Muscle layer of duodenum (tissue), 2 donors: ENCODE data around the gene GPR35.

Source experiments
- H3K27ac ChIP-seq: one replicate; pipeline ENCODE4 v1.7.0; 2013; ENCODE audit warnings: mild to moderate bottlenecking, low read length
- H3K27me3 ChIP-seq: one replicate; pipeline ENCODE4 v1.7.0; 2013; ENCODE audit warnings: low read depth, mild to moderate bottlenecking, control low read depth, low read length
- H3K36me3 ChIP-seq, 2 donors: one replicate each; pipeline ENCODE4 v1.7.0; 2013; ENCODE audit warnings: low read length in 2 of 2, control low read depth in 1 of 2, mild to moderate bottlenecking in 1 of 2; ENCODE audit not compliant: insufficient read depth in 2 of 2, control insufficient read depth in 1 of 2
- H3K4me1 ChIP-seq, 2 donors: one replicate each; pipeline ENCODE4 v1.7.0; 2013; ENCODE audit warnings: low read length in 2 of 2, mild to moderate bottlenecking in 2 of 2, control low read depth in 1 of 2, moderate library complexity in 1 of 2; ENCODE audit not compliant: insufficient read depth in 2 of 2, control insufficient read depth in 1 of 2
- H3K4me3 ChIP-seq, 2 donors: one replicate each; pipeline ENCODE4 v1.7.0; 2013; ENCODE audit warnings: low read length in 2 of 2, low read depth in 1 of 2, mild to moderate bottlenecking in 1 of 2
- H3K9me3 ChIP-seq, 2 donors: one replicate each; pipeline ENCODE4 v1.7.0; 2013; ENCODE audit warnings: low read length in 2 of 2, control low read depth in 1 of 2, mild to moderate bottlenecking in 1 of 2; ENCODE audit not compliant: control insufficient read depth in 1 of 2
- donor health status: healthy.

The GPR35 gene

GRCh38 chr2:240590681-240591111, 34.6 kb upstream of the GPR35 start:
- H3K4me3 ChIP-seq = no peak overlapping the region
- no peaks in the 10 kb centered on the region for H3K27me3 ChIP-seq
- peaks cover 13 to 49% of the 10 kb centered on the region in 2 donors for H3K36me3 ChIP-seq
- no peaks in the 10 kb centered on the region for H3K9me3 ChIP-seq
- H3K27ac ChIP-seq = no peak overlapping the region
- peaks cover 7 to 20% of the 10 kb centered on the region in 2 donors for H3K4me1 ChIP-seq

DNA sequence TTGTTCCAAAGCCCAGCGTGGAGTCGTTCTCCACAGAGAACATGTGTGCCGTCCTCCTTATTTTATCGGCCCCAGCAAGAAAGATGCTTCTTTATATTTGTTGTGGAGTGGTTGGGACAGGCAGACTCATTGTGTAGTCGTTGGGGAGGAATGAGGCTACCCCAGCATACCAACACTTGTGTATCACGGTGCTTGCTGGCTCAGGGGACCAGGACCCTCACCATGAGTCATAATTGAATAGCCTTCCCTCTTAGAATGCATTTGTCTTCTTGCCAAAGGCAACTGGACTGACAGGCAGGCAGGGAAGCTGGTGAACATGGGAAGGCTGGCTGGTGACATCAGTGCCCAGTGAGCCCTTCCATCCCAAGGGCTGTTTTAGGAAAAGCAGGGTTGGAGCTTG, 34.1 kb upstream of the GPR35 start:
- no peaks in the 10 kb centered on the region for H3K27me3 ChIP-seq
- no peak overlapping the region for H3K4me3 ChIP-seq
- no peak overlapping the region for H3K27ac ChIP-seq
- no peaks in the 10 kb centered on the region for H3K9me3 ChIP-seq
- peaks cover 7 to 20% of the 10 kb centered on the region in 2 donors for H3K4me1 ChIP-seq
- peaks cover 13 to 54% of the 10 kb centered on the region in 2 donors for H3K36me3 ChIP-seq

DNA sequence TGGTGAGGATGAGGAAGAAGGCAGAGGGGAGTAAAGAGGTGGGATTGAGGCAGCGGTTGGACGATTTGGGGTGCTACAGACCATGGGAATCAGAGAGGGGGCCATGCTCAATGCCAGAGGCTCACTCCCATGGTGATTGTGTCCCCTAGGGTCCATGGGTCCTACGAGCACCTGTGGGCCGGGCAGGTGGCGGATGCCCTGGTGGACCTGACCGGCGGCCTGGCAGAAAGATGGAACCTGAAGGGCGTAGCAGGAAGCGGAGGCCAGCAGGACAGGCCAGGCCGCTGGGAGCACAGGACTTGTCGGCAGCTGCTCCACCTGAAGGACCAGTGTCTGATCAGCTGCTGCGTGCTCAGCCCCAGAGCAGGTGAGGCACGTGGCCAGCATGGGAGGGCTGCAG, 33.5 kb upstream of the GPR35 start:
- Histone ChIP-seq H3K27me3 (no peaks in the 10 kb centered on the region), H3K4me1 (peaks cover 7 to 20% of the 10 kb centered on the region in 2 donors), H3K4me3 (no peak overlapping the region), H3K27ac (no peak overlapping the region), H3K9me3 (no peaks in the 10 kb centered on the region), H3K36me3 (peaks cover 13 to 59% of the 10 kb centered on the region in 2 donors)

DNA sequence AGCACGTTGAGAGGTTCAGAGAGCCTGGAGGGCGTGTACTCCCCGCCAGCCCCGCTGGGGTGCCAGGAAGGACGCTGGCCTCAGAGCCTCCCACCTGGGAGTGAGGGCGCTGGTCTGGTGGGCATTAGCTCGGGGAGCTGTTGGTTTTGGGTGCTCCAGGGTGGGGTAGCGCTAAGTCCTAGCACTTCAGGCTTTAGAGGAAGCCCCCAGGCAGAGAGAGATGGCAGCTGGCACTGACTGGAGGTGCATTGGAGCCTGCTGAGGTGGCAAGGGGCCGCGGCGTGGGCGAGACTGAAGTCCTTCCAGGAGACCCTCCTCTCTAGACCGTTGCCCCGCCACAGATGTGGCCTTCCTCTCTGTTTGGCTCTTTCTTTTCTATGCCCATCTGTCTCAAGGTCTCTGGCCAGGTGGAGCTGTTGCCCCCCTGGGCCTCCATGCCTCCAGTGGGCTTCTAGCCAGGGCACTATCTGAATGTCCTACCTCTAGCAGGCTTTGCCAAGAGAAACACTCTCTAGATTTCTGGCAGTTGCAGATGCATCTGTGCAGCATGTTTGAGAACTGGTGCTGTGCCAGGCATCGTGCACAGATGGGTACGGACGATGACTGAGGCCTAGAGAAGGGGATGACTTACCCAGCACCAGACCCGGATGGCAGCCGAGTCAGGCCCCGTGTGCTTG, 32.1 kb upstream of the GPR35 start:
- no peak overlapping the region for H3K27ac ChIP-seq

DNA sequence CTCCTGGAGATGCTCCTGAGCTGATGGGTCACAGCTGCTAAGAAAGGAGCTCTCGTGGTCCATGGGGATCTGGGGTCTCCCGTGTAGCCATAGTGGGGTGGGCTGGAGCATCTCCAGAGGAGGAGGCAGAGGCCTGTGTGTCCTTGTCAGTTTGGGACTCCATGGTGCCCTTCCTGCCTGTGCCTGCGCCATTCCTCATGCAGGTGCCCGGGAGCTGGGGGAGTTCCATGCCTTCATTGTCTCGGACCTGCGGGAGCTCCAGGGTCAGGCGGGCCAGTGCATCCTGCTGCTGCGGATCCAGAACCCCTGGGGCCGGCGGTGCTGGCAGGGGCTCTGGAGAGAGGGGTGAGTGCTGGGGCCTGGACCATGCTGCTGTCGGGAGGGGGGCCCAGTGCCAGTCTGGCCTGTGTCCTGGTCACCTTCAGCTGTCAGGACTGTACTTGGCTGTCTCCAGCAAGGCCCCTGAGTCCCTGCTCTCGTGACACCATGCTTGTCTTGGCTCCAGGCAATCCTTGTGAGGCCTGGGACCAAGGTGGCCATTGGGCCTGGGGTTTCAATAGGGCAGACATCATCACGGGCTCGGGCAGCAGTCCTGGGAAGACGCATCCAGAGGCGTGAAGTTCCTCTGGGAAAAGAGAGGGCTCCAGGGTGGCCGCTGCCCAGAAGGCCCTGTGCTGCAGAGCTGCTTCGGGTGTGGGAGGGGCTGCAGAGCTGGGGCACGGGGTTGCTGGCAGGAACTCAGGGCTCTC, 31.4 kb upstream of the GPR35 start:
- H3K27ac ChIP-seq = no peak overlapping the region
- no peaks in the 10 kb centered on the region for H3K9me3 ChIP-seq
- H3K36me3 ChIP-seq = peaks cover 13 to 71% of the 10 kb centered on the region in 2 donors
- no peaks in the 10 kb centered on the region for H3K27me3 ChIP-seq
- peaks cover 0 to 1% of the 10 kb centered on the region in 2 donors for H3K4me1 ChIP-seq
- H3K4me3 ChIP-seq = no peak overlapping the region

More for the DNA sequence above, 32.1 kb upstream of the GPR35 start:
- H3K27me3 ChIP-seq = no peaks in the 10 kb centered on the region
- no peaks in the 10 kb centered on the region for H3K9me3 ChIP-seq
- H3K4me3 ChIP-seq = no peak overlapping the region
- peaks cover 13 to 64% of the 10 kb centered on the region in 2 donors for H3K36me3 ChIP-seq
- H3K4me1 ChIP-seq = peaks cover 0 to 8% of the 10 kb centered on the region in 2 donors

DNA sequence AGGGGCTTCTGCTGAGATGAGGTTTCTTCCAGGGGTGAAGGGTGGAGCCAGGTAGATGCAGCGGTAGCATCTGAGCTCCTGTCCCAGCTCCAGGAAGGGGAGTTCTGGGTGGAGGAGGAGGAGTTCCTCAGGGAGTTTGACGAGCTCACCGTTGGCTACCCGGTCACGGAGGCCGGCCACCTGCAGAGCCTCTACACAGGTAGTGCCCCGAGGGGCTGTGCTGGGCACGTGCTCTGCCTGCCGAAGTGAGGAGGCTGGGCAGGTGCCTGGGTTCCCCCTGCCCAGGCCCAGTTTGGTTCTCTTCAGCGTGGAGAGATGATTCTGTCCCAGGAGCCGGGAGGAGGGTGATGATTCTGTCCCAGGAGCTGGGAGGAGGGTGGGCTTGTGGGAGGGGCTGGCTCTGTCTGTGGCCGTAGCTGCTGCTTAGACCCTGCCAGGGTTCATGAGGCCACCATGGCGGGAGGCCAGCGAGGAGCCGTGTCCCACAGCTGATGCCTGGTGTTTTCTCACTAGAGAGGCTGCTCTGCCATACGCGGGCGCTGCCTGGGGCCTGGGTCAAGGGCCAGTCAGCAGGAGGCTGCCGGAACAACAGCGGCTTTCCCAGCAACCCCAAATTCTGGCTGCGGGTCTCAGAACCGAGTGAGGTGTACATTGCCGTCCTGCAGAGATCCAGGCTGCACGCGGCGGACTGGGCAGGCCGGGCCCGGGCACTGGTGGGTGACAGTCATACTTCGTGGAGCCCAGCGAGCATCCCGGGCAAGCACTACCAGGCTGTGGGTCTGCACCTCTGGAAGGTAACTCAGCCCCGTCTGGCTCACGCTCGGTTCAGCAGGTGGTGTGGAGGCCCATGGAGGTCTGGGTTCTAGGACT, 30.5 kb upstream of the GPR35 start:
- Histone ChIP-seq H3K27me3 (no peaks in the 10 kb centered on the region), H3K36me3 (peaks cover 13 to 71% of the 10 kb centered on the region in 2 donors), H3K4me3 (no peak overlapping the region), H3K27ac (no peak overlapping the region), H3K4me1 (no peaks in the 10 kb centered on the region), H3K9me3 (no peaks in the 10 kb centered on the region)

- H3K4me1 ChIP-seq = no peaks in the 10 kb centered on the region
- H3K36me3 ChIP-seq = peaks cover 10 to 63% of the 10 kb centered on the region in 2 donors
- no peak overlapping the region for H3K4me3 ChIP-seq
- no peaks in the 10 kb centered on the region for H3K9me3 ChIP-seq
- H3K27ac ChIP-seq = no peak overlapping the region
- H3K27me3 ChIP-seq = no peaks in the 10 kb centered on the region
Measured at GRCh38 chr2:240595381-240596079, 29.8 kb upstream of the GPR35 start.

DNA sequence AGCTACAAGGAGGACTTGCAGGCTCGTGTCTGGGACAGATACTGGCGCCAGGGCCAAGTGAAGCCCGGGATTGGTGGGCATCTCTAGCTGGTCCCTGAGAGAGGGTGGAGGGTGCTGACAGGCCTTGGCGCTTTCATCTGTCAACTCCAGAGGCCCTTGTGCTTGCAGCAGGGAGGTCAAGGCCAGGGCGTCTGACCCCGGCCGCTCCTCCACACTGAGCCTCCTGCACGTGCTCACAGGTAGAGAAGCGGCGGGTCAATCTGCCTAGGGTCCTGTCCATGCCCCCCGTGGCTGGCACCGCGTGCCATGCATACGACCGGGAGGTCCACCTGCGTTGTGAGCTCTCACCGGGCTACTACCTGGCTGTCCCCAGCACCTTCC, 29.2 kb upstream of the GPR35 start:
- Histone ChIP-seq H3K9me3 (no peaks in the 10 kb centered on the region), H3K27ac (no peak overlapping the region), H3K27me3 (no peaks in the 10 kb centered on the region), H3K4me1 (no peaks in the 10 kb centered on the region), H3K4me3 (no peak overlapping the region), H3K36me3 (peaks cover 5 to 57% of the 10 kb centered on the region in 2 donors)

DNA sequence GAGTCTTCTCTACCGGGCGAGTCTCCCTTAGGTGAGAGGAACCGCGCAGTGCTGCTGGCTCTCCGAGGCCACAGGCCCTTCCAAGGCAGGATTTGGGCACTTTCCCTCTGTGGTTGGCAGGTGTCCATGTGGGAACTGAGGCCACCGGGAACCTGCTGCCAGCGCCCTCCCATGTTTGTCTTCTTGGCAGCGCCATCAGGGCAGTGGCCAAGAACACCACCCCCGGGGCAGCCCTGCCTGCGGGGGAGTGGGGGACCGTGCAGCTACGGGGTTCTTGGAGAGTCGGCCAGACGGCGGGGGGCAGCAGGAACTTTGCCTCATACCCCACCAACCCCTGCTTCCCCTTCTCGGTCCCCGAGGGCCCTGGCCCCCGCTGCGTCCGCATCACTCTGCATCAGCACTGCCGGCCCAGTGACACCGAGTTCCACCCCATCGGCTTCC, 28.8 kb upstream of the GPR35 start:
- Histone ChIP-seq H3K4me3 (no peak overlapping the region), H3K4me1 (no peaks in the 10 kb centered on the region), H3K27ac (no peak overlapping the region), H3K36me3 (peaks cover under 1 to 54% of the 10 kb centered on the region in 2 donors), H3K27me3 (no peaks in the 10 kb centered on the region), H3K9me3 (no peaks in the 10 kb centered on the region)

DNA sequence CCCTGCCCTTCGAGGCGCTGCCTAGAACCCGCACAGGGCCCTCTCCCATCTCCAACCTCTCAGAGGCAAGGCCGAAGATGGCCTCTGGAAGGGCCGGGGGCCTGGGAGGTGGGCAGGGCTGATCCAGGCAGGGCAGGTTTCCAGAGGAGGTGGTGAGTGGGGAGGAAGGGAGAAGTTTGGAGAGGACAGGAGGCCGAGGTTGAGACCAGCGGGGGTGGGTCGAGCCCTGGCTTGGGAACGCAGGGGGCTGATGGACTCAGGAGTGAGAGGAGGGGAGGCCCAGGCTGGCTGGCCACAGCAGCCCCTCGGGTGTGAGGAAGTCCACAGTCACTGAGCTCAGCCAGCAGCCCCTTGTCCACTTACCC, 28.2 kb upstream of the GPR35 start:
- peaks cover 0 to 49% of the 10 kb centered on the region in 2 donors for H3K36me3 ChIP-seq
- no peak overlapping the region for H3K4me3 ChIP-seq
- H3K27me3 ChIP-seq = no peaks in the 10 kb centered on the region
- H3K9me3 ChIP-seq = no peaks in the 10 kb centered on the region
- H3K4me1 ChIP-seq = no peaks in the 10 kb centered on the region
- H3K27ac ChIP-seq = no peak overlapping the region
